SK-N-SH (cell line): ENCODE data around the gene TMEM167A. TPM values are rescaled to one million over a fixed set of nuclear protein-coding genes. Genes with fewer than 3 reads are reported as not detected.
"Not testable (repeated sequence)": the region's sequence is repeated elsewhere in the genome, so short reads cannot be mapped to it uniquely, and the experiment has no call there.

Experiments
- CTCF ChIA-PET: fragments of 300-600, 350-600 bp; formaldehyde crosslinking; extraction: SDS; loops from one replicate; lab custom pipeline; 2021; lab: Yijun Ruan, JAX
- POLR2A ChIA-PET: fragments of 350-600 bp; sonication (Branson Sonifier 250); formaldehyde crosslinking; extraction: SDS; loops from one replicate; lab custom pipeline; 2020; ENCODE audit warnings: antibody characterized with exemption, inconsistent platforms; lab: Yijun Ruan, JAX
- DNase-seq: peaks from one replicate; pipeline ENCODE4 v3.0.0; 2012
- H2AFZ ChIP-seq: fragments of 200-600 bp; sonication (generic); 2 replicates; pipeline ENCODE4 v1.8.1; 2016; ENCODE audit warnings: antibody characterized with exemption, mild to moderate bottlenecking, low read depth
- H3F3A ChIP-seq: fragments of 200-600 bp; sonication (generic); replicated peaks from 2 replicates; pipeline ENCODE3; 2016; ENCODE audit warnings: antibody characterized with exemption, mild to moderate bottlenecking; ENCODE audit not compliant: insufficient read depth
- H3K27ac ChIP-seq, 2 experiments: fragments of 200-500 bp in 1 of 2; fragments of 200-600 bp in 1 of 2; sonication (Bioruptor generic) in 1 of 2; sonication (generic), shearing (Covaris generic) in 1 of 2; 2 replicates each; pipeline versions ENCODE4 v1.5.1 to v1.6.1; 2014 to 2016; ENCODE audit warnings: low read depth in 2 of 2, inconsistent platforms in 1 of 2, low read length in 1 of 2, mild to moderate bottlenecking in 1 of 2, mixed read lengths in 1 of 2
- H3K27me3 ChIP-seq: fragments of 200-600 bp; sonication (generic), shearing (Covaris generic); 2 replicates; pipeline ENCODE4 v1.6.1; 2016; ENCODE audit warnings: mixed run types; ENCODE audit not compliant: insufficient read depth
- H3K36me3 ChIP-seq, 2 experiments: fragments of 200-500 bp in 1 of 2; fragments of 200-600 bp in 1 of 2; sonication (Bioruptor generic) in 1 of 2; sonication (generic) in 1 of 2; replicated peaks in 1 of 2; 2 replicates each; pipeline versions ENCODE3 to v1.5.1; 2014 to 2016; ENCODE audit warnings: low read length in 1 of 2, mild to moderate bottlenecking in 1 of 2; ENCODE audit not compliant: insufficient read depth in 2 of 2, control insufficient read depth in 1 of 2
- H3K4me1 ChIP-seq, 2 experiments: fragments of 200-500 bp in 1 of 2; fragments of 200-600 bp in 1 of 2; sonication (Bioruptor generic) in 1 of 2; sonication (generic), shearing (Covaris generic) in 1 of 2; 2 replicates each; pipeline versions ENCODE4 v1.5.1 to v1.6.1; 2014 to 2016; ENCODE audit warnings: low read depth in 1 of 2, low read length in 1 of 2, mixed run types in 1 of 2; ENCODE audit not compliant: insufficient read depth in 2 of 2, control insufficient read depth in 1 of 2
- H3K4me2 ChIP-seq: fragments of 200-600 bp; sonication (generic), shearing (Covaris generic); 2 replicates; pipeline ENCODE4 v1.6.1; 2017; ENCODE audit warnings: mixed run types
- H3K4me3 ChIP-seq, 2 experiments: fragments of 200-500 bp in 1 of 2; fragments of 200-600 bp in 1 of 2; sonication (Bioruptor generic) in 1 of 2; sonication (generic), shearing (Covaris generic) in 1 of 2; 2 replicates each; pipeline versions ENCODE4 v1.5.1 to v1.8.1; 2014 to 2016; ENCODE audit warnings: low read depth in 2 of 2, inconsistent platforms in 1 of 2, low read length in 1 of 2, mild to moderate bottlenecking in 1 of 2, mixed read lengths in 1 of 2, moderate library complexity in 1 of 2
- H3K79me2 ChIP-seq: fragments of 200-600 bp; sonication (generic); 2 replicates; pipeline ENCODE4 v1.8.1; 2017; ENCODE audit warnings: mild to moderate bottlenecking; ENCODE audit not compliant: insufficient read depth
- H3K9ac ChIP-seq: fragments of 200-600 bp; sonication (generic); 2 replicates; pipeline ENCODE4 v1.6.1; 2017; ENCODE audit warnings: mixed run types
- H3K9me2 ChIP-seq: fragments of 200-600 bp; sonication (generic); 2 replicates; pipeline ENCODE4 v1.6.1; 2017; ENCODE audit warnings: mixed run types
- H3K9me3 ChIP-seq: fragments of 200-600 bp; sonication (generic); 2 replicates; pipeline ENCODE4 v1.6.1; 2017; ENCODE audit warnings: mixed run types, mild to moderate bottlenecking, moderate library complexity
- H4K20me1 ChIP-seq: fragments of 200-600 bp; sonication (generic); 2 replicates; pipeline ENCODE4 v1.6.1; 2017; ENCODE audit warnings: mild to moderate bottlenecking, mixed run types; ENCODE audit not compliant: insufficient read depth
- CHD2 ChIP-seq: fragments of 150-350 bp; IDR thresholded peaks from 2 replicates; pipeline ENCODE4 v1.6.1; 2018; ENCODE audit warnings: low read length; ENCODE audit not compliant: partially characterized antibody
- CTCF ChIP-seq: fragments of 200-600 bp; sonication (generic); IDR thresholded peaks from 2 replicates; pipeline ENCODE4 v1.6.1; 2017; ENCODE audit warnings: antibody characterized with exemption, mild to moderate bottlenecking, moderate library complexity
- ELF1 ChIP-seq: IDR thresholded peaks from 2 replicates; pipeline ENCODE4 v1.4.0; 2012
- EP300 ChIP-seq, 2 experiments: IDR thresholded peaks; 2 replicates each; pipeline versions ENCODE4 v1.4.0 to v1.6.1; 2012; ENCODE audit warnings: borderline replicate concordance in 1 of 2, low read depth in 1 of 2, low read length in 1 of 2
- FOSL2 ChIP-seq: IDR thresholded peaks from 2 replicates; pipeline ENCODE4 v1.4.0; 2012; ENCODE audit warnings: low read depth, mild to moderate bottlenecking, moderate library complexity, borderline replicate concordance
- GABPA ChIP-seq: IDR thresholded peaks from 2 replicates; pipeline ENCODE4 v1.4.0; 2012; ENCODE audit warnings: low read depth, mild to moderate bottlenecking
- IRF3 ChIP-seq: fragments of 150-350 bp; IDR thresholded peaks from 2 replicates; pipeline ENCODE4 v1.6.1; 2016; ENCODE audit warnings: mild to moderate bottlenecking, low read depth, low read length
- JUND ChIP-seq: IDR thresholded peaks from 2 replicates; pipeline ENCODE4 v1.4.0; 2012
- MXI1 ChIP-seq: IDR thresholded peaks from 2 replicates; pipeline ENCODE4 v1.6.1; 2012; ENCODE audit warnings: mild to moderate bottlenecking, low read depth, low read length, improper control_type of control experiment
- NRF1 ChIP-seq: IDR thresholded peaks from 2 replicates; pipeline ENCODE4 v1.6.1; 2012; ENCODE audit warnings: low read depth, mild to moderate bottlenecking, low read length
- RAD21 ChIP-seq: IDR thresholded peaks from 2 replicates; pipeline ENCODE4 v1.6.1; 2012; ENCODE audit warnings: mild to moderate bottlenecking, low read length
- REST ChIP-seq: IDR thresholded peaks from 2 replicates; pipeline ENCODE4 v1.6.1; 2012; ENCODE audit warnings: mild to moderate bottlenecking, low read depth, low read length, moderate library complexity
- RFX5 ChIP-seq: IDR thresholded peaks from 2 replicates; pipeline ENCODE4 v1.6.1; 2012; ENCODE audit warnings: mild to moderate bottlenecking, improper control_type of control experiment, low read length
- SIN3A ChIP-seq: IDR thresholded peaks from 2 replicates; pipeline ENCODE4 v1.6.1; 2012; ENCODE audit warnings: low read depth, mild to moderate bottlenecking, low read length, moderate library complexity, borderline replicate concordance
- SMC3 ChIP-seq: IDR thresholded peaks from 2 replicates; pipeline ENCODE4 v1.6.1; 2012; ENCODE audit warnings: low read depth, low read length, improper control_type of control experiment
- TEAD4 ChIP-seq: IDR thresholded peaks from 2 replicates; pipeline ENCODE4 v1.4.0; 2012; ENCODE audit warnings: mild to moderate bottlenecking, borderline replicate concordance; ENCODE audit not compliant: insufficient read depth
- USF1 ChIP-seq: IDR thresholded peaks from 2 replicates; pipeline ENCODE4 v1.4.0; 2012; ENCODE audit warnings: low read depth, borderline replicate concordance
- USF2 ChIP-seq: fragments of 150-350 bp; IDR thresholded peaks from 2 replicates; pipeline ENCODE4 v1.6.1; 2017; ENCODE audit warnings: antibody characterized with exemption, low read length, low read depth, borderline replicate concordance
- WGBS: methylation state at CpG from one replicate; pipeline ENCODE4 v1.1.6; 2017; ENCODE audit warnings: low lambda C conversion rate; 5-methylcytosine and 5-hydroxymethylcytosine counted together
- polyA plus RNA-seq, 3 experiments: library from polyadenylated mRNA; depleted of rRNA; stranded (reverse); fragments of >200 nt; gene quantifications; 2 replicates each; pipeline ENCODE4 v1.2.3, GENCODE V29; 2012

TMEM167A gene
- polyA plus RNA-seq, 1 of the 3 experiments (the other 2 are of a cell fraction), result 23.7 TPM

- DNase-seq, H3K9me2 ChIP-seq, POLR2A ChIA-PET, CTCF ChIA-PET, H3K4me1 ChIP-seq, H3K27me3 ChIP-seq, H3K4me2 ChIP-seq, H3K4me3 ChIP-seq, H3K9ac ChIP-seq, H2AFZ ChIP-seq, H3K27ac ChIP-seq, H3K9me3 ChIP-seq: not testable (repeated sequence)
- peaks cover 21 to 38% of the 10 kb centered on the region in 2 experiments for H3K36me3 ChIP-seq
- H4K20me1 ChIP-seq, result peaks cover 62% of the 10 kb centered on the region
- H3F3A ChIP-seq, result peaks cover 25% of the 10 kb centered on the region
- peaks cover 100% of the 10 kb centered on the region for H3K79me2 ChIP-seq
- WGBS, result 95% methylated on average over 4 of the region's 4 CpGs
Observed at GRCh38 chr5:83067377-83067776, 9.8 kb downstream of the TMEM167A start.

- Histone ChIP-seq H3F3A (peaks cover 31% of the 10 kb centered on the region), H4K20me1 (peaks cover 59% of the 10 kb centered on the region), H3K9me2 (no peaks in the 10 kb centered on the region), H3K79me2 (peaks cover 100% of the 10 kb centered on the region), H3K4me2 (no peak overlapping the region), H3K27ac (no peak overlapping the region), H3K9me3 (no peaks in the 10 kb centered on the region), H3K36me3 (peaks cover 26 to 43% of the 10 kb centered on the region in 2 experiments), H3K4me1 (peaks cover 0 to 5% of the 10 kb centered on the region in 2 experiments; a peak in 2 of 4 replicates), H3K4me3 (no peak overlapping the region), H2AFZ (no peak overlapping the region), H3K27me3 (no peaks in the 10 kb centered on the region), H3K9ac (no peak overlapping the region)
- WGBS, result 93% methylated on average over 3 of the region's 3 CpGs
- POLR2A ChIA-PET, result no interaction called here
- no peak for TF ChIP-seq USF2
- TF ChIP-seq TEAD4, result no peak
- no peak for TF ChIP-seq EP300 (IDR thresholded peaks at IDR 0.05; ENCODE audit: borderline replicate concordance in 1 of 2, low read depth in 1 of 2, low read length in 1 of 2)
- TF ChIP-seq RAD21, result no peak
- no peak for TF ChIP-seq RFX5
- TF ChIP-seq SIN3A, result no peak
- no peak for TF ChIP-seq REST
- TF ChIP-seq IRF3, result no peak
- TF ChIP-seq GABPA, result no peak
- TF ChIP-seq USF1, result no peak
- no peak for TF ChIP-seq CHD2
- no peak for TF ChIP-seq NRF1
- TF ChIP-seq FOSL2, result no peak
- no peak for TF ChIP-seq MXI1
- TF ChIP-seq ELF1, result no peak
- TF ChIP-seq CTCF, result no peak
- no peak for TF ChIP-seq JUND
- TF ChIP-seq SMC3, result no peak
- DNase-seq, result no peak
- CTCF ChIA-PET, result no interaction called here
Observed at GRCh38 chr5:83066548-83067110, 10.6 kb downstream of the TMEM167A start.
